Lower leg skin (tissue), 4 donors: ENCODE data around the gene DPH2. TPM values are rescaled to one million over a fixed set of nuclear protein-coding genes. Genes with fewer than 3 reads are reported as not detected.

Source experiments
- DNase-seq, 2 donors: peaks; one replicate each; pipeline ENCODE4 v3.0.0-alpha.2; 2019; ENCODE audit warnings: low spot score in 2 of 2
- H3K4me3 ChIP-seq: fragments of 200-600 bp; sonication (generic); 2 replicates; pipeline ENCODE4 v1.5.1; 2017; ENCODE audit warnings: mild to moderate bottlenecking, low read depth; ENCODE audit not compliant: poor library complexity, severe bottlenecking
- CTCF ChIP-seq, 3 donors: fragments of 450-650 bp; IDR thresholded peaks; one replicate each; pipeline ENCODE4 v1.5.1; 2016; ENCODE audit warnings: antibody characterized with exemption in 3 of 3, mild to moderate bottlenecking in 3 of 3, moderate library complexity in 2 of 3
- POLR2A ChIP-seq, 2 donors: fragments of 450-650 bp; IDR thresholded peaks; one replicate each; pipeline ENCODE4 v1.6.1; 2016 to 2017; ENCODE audit warnings: antibody characterized with exemption in 2 of 2, mild to moderate bottlenecking in 1 of 2, moderate library complexity in 1 of 2
- WGBS, 2 donors: methylation state at CpG; one replicate each; pipeline ENCODE4 v1.1.5; 2018; 5-methylcytosine and 5-hydroxymethylcytosine counted together
- intact Hi-C: fragments of 100-400 bp; cut with DNase I; formaldehyde crosslinking; loops from one replicate; pipeline ENCODE4 v1.15.0; 2023; ENCODE audit warnings: low total_unique reads
- total RNA-seq, 4 donors: library from RNA; depleted of rRNA; stranded (reverse); fragments of >200 nt; gene quantifications; one replicate each; pipeline ENCODE4 v1.1.0, GENCODE V29; 2016

The DPH2 gene
- total RNA-seq, 4 donors from 2014 or later, result 12.8 to 26.6 (median 17.7) TPM

GRCh38 chr1:43994071-43994470, 24.3 kb downstream of the DPH2 start:
- intact Hi-C loops, result no loop called here
- no peak overlapping the region for H3K4me3 ChIP-seq
- DNase-seq, result no peak
- TF ChIP-seq CTCF (IDR thresholded peaks at IDR 0.05), result no peak
- TF ChIP-seq POLR2A (IDR thresholded peaks at IDR 0.05), result no peak
- 66 to 70% methylated on average over 7 of the region's 7 CpGs for WGBS, 2 donors

- no peak for DNase-seq
- TF ChIP-seq CTCF (IDR thresholded peaks at IDR 0.05) (no peak), POLR2A (IDR thresholded peaks at IDR 0.05) (no peak)
- H3K4me3 ChIP-seq, result no peak overlapping the region
- WGBS, 2 donors, result 72 to 78% methylated on average over 15 of the region's 15 CpGs
- intact Hi-C loops, result no loop called here
Observed at GRCh38 chr1:43994794-43995790, 25.3 kb downstream of the DPH2 start.

GRCh38 chr1:43995984-43996732, 26.3 kb downstream of the DPH2 start:
- TF ChIP-seq POLR2A (IDR thresholded peaks at IDR 0.05), result no peak
- no peak for TF ChIP-seq CTCF (IDR thresholded peaks at IDR 0.05)
- no peak for DNase-seq
- WGBS, 2 donors, result 77 to 81% methylated on average over 13 to 21 of the region's 21 CpGs
- intact Hi-C loops, result no loop called here
- no peak overlapping the region for H3K4me3 ChIP-seq

GRCh38 chr1:43996733-43997115, 26.9 kb downstream of the DPH2 start:
- whole genome bisulfite sequencing, 2 donors, result 61 to 82% methylated on average over 6 of the region's 6 CpGs
- intact Hi-C loops, result no loop called here
- no peak for DNase-seq
- no peak overlapping the region for H3K4me3 ChIP-seq
- TF ChIP-seq CTCF (IDR thresholded peaks at IDR 0.05), result no peak
- TF ChIP-seq POLR2A (IDR thresholded peaks at IDR 0.05), result no peak

GRCh38 chr1:43997295-43997999, 27.6 kb downstream of the DPH2 start:
- DNase-seq, result no peak
- intact Hi-C loops, result no loop called here

More at GRCh38 chr1:43997295-43997999, 27.6 kb downstream of the DPH2 start:
- H3K4me3 ChIP-seq, result no peak overlapping the region
- TF ChIP-seq POLR2A (IDR thresholded peaks at IDR 0.05), result no peak
- TF ChIP-seq CTCF (IDR thresholded peaks at IDR 0.05), result no peak
- 89 to 95% methylated on average over 11 to 12 of the region's 22 CpGs for whole genome bisulfite sequencing, 2 donors
